ENCODE results near the gene CLBA1.

Gene CLBA1

DNA sequence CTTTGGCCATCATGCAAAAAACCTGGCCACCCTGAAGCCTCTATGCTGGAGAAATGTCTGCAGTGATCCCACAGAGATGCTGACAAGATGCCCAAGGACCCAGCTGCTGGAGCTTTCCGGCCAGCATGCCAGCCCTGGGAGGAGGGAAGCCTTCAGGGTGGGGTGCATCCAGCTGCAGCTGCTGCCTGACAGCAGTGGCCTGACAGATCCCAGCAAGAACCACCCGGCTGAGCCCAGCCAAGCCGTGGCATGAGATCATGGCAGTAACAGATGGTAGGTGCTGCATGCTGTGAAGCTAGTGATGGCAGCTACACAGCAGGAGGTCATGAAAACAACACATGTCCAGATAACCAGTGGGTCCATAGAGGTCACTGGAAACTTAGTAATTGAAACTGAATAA is 13.8 kb downstream of the CLBA1 start:
- TF ChIP-seq, protein P1, sequence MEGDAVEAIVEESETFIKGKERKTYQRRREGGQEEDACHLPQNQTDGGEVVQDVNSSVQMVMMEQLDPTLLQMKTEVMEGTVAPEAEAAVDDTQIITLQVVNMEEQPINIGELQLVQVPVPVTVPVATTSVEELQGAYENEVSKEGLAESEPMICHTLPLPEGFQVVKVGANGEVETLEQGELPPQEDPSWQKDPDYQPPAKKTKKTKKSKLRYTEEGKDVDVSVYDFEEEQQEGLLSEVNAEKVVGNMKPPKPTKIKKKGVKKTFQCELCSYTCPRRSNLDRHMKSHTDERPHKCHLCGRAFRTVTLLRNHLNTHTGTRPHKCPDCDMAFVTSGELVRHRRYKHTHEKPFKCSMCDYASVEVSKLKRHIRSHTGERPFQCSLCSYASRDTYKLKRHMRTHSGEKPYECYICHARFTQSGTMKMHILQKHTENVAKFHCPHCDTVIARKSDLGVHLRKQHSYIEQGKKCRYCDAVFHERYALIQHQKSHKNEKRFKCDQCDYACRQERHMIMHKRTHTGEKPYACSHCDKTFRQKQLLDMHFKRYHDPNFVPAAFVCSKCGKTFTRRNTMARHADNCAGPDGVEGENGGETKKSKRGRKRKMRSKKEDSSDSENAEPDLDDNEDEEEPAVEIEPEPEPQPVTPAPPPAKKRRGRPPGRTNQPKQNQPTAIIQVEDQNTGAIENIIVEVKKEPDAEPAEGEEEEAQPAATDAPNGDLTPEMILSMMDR (IDR thresholded peaks at IDR 0.05; ENCODE audit: insufficient read depth, low read length, poor library complexity, severe bottlenecking): no peak
- Histone ChIP-seq H3K4me3 (replicated peaks; ENCODE audit: low read depth, low read length) (no peak overlapping the region), H3K27me3 (replicated peaks; ENCODE audit: control insufficient read depth, insufficient read depth, low read length) (no peaks in the 10 kb centered on the region), H3K36me3 (ENCODE audit: control insufficient read depth, insufficient read depth, low read length) (no peaks in the 10 kb centered on the region; the same call in 1 of the 2 replicates)
- DNase-seq (ENCODE audit: extremely low read depth, insufficient read length): no peak

GRCh38 chr14:105005329-105005928 is 19.8 kb downstream of the CLBA1 start:
- DNase-seq (ENCODE audit: extremely low read depth, insufficient read length): no peak
- TF ChIP-seq, protein P1 (IDR thresholded peaks at IDR 0.05; ENCODE audit: insufficient read depth, low read length, poor library complexity, severe bottlenecking): no peak

DNA sequence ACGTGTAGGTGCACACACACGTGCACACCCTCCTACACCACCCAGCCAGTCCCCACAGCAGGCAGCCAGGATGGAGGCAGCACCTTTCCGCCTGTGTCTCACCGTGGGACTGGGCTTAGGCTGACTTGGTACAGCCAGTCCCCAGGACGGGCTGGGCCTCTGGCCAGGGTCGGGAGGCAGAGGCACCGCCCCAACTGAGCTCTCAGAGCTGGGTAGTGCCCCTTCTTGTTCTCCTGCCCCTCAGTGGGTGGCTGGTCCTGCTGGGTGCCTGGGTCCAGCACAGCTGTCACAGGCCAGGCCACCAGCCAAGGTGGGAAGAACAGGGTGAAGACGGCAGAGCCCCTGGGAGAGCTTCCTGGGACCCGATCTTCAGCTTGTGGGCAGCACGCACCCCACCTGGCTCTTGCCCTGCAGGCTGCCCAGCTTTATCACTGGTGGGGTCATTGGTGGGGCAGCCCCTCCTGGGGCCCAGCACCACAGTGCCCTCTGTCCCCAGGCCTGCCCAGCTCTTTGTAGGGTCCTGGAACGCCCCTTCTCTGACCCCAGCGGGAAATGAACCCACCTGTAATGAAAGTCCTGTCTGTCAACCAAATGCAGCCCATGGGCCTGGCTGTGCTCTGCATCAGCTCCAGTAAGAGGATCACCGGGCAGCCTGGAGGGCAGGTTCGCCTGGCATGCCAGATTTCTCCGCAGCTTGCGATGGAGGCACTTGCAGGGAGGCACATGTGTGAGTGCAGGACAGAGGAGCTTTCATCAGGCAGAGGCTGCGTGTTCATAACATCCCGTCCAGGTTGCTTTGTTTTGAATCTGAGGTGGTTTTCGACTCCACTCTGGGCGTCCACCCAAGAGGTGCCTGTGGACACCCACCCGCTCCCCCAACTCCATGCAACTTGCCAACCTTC is 20.6 kb downstream of the CLBA1 start:
- H3K27me3 ChIP-seq (replicated peaks; ENCODE audit: control insufficient read depth, insufficient read depth, low read length): no peaks in the 10 kb centered on the region
- no peak overlapping the region for H3K4me3 ChIP-seq (replicated peaks; ENCODE audit: low read depth, low read length)
- H3K36me3 ChIP-seq (ENCODE audit: control insufficient read depth, insufficient read depth, low read length): peaks cover 31% of the 10 kb centered on the region
- TF ChIP-seq, protein P1 (IDR thresholded peaks at IDR 0.05; ENCODE audit: insufficient read depth, low read length, poor library complexity, severe bottlenecking): no peak
- no peak for DNase-seq (ENCODE audit: extremely low read depth, insufficient read length)

More at GRCh38 chr14:105005329-105005928, 19.8 kb downstream of the CLBA1 start:
- H3K27me3 ChIP-seq (replicated peaks; ENCODE audit: control insufficient read depth, insufficient read depth, low read length): no peaks in the 10 kb centered on the region
- H3K4me3 ChIP-seq (replicated peaks; ENCODE audit: low read depth, low read length): no peak overlapping the region
- peaks cover 26% of the 10 kb centered on the region for H3K36me3 ChIP-seq (ENCODE audit: control insufficient read depth, insufficient read depth, low read length)

- TF ChIP-seq, protein P1 (IDR thresholded peaks at IDR 0.05; ENCODE audit: insufficient read depth, low read length, poor library complexity, severe bottlenecking): no peak
- H3K4me3 ChIP-seq (replicated peaks; ENCODE audit: low read depth, low read length): no peak overlapping the region
- H3K27me3 ChIP-seq (replicated peaks; ENCODE audit: control insufficient read depth, insufficient read depth, low read length): no peaks in the 10 kb centered on the region
- H3K36me3 ChIP-seq (ENCODE audit: control insufficient read depth, insufficient read depth, low read length): peaks cover 37% of the 10 kb centered on the region
- no peak for DNase-seq (ENCODE audit: extremely low read depth, insufficient read length)
Observed at GRCh38 chr14:105006831-105007592, 21.4 kb downstream of the CLBA1 start.

DNA sequence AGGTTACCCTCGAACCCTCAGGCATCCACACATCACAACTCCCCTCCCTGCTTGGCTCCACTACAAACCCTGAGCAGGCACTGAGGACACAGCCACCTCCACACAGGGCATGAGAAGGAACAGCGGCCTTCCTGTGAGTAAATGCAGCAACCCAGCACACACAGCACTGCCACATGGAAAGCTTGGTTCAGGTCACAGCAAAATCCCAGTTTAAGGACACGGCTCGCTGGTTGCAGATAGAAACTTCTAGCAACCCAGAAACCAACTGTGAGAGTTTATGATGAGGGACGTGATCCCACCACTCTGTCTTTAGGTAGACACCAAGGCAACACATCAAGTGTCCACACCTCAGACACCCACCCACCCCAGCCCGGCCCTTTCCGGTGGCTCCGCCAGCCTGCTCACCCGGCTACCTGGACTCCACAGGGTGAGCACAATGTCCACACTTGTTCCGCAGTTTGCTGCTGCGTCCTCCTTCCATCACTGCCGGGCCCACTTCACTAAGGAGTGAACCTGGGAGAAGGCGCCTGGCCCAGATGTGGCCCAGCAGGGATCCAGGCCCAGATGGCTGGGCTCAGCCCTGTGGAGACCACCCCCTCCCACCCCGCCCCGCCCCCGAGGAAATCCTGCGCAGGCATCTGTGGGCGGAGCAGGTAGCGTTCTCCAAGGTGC is 22.1 kb downstream of the CLBA1 start:
- no peak for DNase-seq (ENCODE audit: extremely low read depth, insufficient read length)
- no peaks in the 10 kb centered on the region for H3K27me3 ChIP-seq (replicated peaks; ENCODE audit: control insufficient read depth, insufficient read depth, low read length)
- TF ChIP-seq, protein P1 (IDR thresholded peaks at IDR 0.05; ENCODE audit: insufficient read depth, low read length, poor library complexity, severe bottlenecking): no peak
- no peak overlapping the region for H3K4me3 ChIP-seq (replicated peaks; ENCODE audit: low read depth, low read length)
- peaks cover 39% of the 10 kb centered on the region for H3K36me3 ChIP-seq (ENCODE audit: control insufficient read depth, insufficient read depth, low read length)
